Fibroblast of lung (primary cell): ENCODE results near the gene CAMTA1.

Source experiments
- EZH2 ChIP-seq: IDR thresholded peaks from 2 replicates; pipeline ENCODE4 v1.5.1; 2012; ENCODE audit warnings: low read length, control low read depth, mild to moderate bottlenecking; ENCODE audit errors: missing control alignments
- TF ChIP-seq, protein P1 (sequence below), 2 donors: IDR thresholded peaks in 1 of 2; conservative IDR thresholded peaks in 1 of 2; 1 replicate in 1 of 2; 2 replicates in 1 of 2; pipeline ENCODE4 v1.5.1; 2011 to 2012; ENCODE audit warnings: low read length in 2 of 2, control low read depth in 1 of 2, inconsistent platforms in 1 of 2, low read depth in 1 of 2, mild to moderate bottlenecking in 1 of 2

DNA sequence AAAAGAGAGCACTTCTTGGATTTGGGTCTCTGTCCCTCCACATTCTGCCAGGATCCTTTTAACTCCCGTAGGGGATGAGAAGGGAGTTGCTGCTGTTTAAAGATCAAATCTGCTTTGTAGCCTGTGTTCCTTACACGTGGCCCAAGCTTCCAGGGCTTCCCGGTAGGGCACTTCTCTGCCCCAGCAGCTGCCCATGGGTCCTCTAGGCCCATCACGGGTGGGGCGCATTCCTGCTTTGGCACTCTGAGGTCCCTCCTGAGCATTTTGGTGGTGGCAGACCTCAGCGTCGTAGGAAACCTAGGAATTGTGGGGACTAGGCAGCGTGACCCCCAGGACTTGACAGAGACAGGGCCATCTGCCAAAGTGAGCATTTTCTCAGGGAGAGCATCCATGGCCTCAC, 565.5 kb downstream of the CAMTA1 start:
- TF ChIP-seq, protein P1, sequence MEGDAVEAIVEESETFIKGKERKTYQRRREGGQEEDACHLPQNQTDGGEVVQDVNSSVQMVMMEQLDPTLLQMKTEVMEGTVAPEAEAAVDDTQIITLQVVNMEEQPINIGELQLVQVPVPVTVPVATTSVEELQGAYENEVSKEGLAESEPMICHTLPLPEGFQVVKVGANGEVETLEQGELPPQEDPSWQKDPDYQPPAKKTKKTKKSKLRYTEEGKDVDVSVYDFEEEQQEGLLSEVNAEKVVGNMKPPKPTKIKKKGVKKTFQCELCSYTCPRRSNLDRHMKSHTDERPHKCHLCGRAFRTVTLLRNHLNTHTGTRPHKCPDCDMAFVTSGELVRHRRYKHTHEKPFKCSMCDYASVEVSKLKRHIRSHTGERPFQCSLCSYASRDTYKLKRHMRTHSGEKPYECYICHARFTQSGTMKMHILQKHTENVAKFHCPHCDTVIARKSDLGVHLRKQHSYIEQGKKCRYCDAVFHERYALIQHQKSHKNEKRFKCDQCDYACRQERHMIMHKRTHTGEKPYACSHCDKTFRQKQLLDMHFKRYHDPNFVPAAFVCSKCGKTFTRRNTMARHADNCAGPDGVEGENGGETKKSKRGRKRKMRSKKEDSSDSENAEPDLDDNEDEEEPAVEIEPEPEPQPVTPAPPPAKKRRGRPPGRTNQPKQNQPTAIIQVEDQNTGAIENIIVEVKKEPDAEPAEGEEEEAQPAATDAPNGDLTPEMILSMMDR (conservative IDR thresholded peaks at IDR 0.05 in 1 of 2, IDR thresholded peaks at IDR 0.05 in 1 of 2; ENCODE audit: low read depth in 1 of 2, low read length in 2 of 2): no peak
- TF ChIP-seq EZH2: no peak
